H1 (cell line): Measurements from ENCODE around the gene CNPY3. TPM values are rescaled to one million over a fixed set of nuclear protein-coding genes. Genes with fewer than 3 reads are reported as not detected.

Experiments used
- ZNF274 ChIP-seq: IDR thresholded peaks from 2 replicates; pipeline ENCODE4 v1.7.0; 2012; ENCODE audit warnings: low read length, borderline replicate concordance; ENCODE audit errors: extremely low read depth
- polyA plus RNA-seq, 7 experiments: library from polyadenylated mRNA; depleted of rRNA in 3 of 7; stranded (reverse) in 5 of 7; unstranded in 2 of 7; fragments of >200 nt in 5 of 7; fragments of 200-250 nt in 2 of 7; gene quantifications; 1 replicate in 5 of 7; 2 replicates in 1 of 7; 4 replicates in 1 of 7; pipeline versions ENCODE4 v1.2.1 to v1.2.3, GENCODE V29; 2011 to 2013; ENCODE audit warnings: missing spikeins in 2 of 7, mixed read lengths in 2 of 7
- total RNA-seq: library from RNA; stranded (reverse); fragmentation: NEBNext Ultra II Directional; extraction: Animal tissue kit (Norgen Biotek cat#: 25700); gene quantifications from 2 replicates; pipeline ENCODE4 v1.2.1, GENCODE V29; 2021

Gene CNPY3
- total and polyA plus RNA-seq, 2 of the 8 experiments (the other 6 are each of a cell fraction or from before 2014, with no cell fraction given) = 49.6 to 64.5 TPM

DNA sequence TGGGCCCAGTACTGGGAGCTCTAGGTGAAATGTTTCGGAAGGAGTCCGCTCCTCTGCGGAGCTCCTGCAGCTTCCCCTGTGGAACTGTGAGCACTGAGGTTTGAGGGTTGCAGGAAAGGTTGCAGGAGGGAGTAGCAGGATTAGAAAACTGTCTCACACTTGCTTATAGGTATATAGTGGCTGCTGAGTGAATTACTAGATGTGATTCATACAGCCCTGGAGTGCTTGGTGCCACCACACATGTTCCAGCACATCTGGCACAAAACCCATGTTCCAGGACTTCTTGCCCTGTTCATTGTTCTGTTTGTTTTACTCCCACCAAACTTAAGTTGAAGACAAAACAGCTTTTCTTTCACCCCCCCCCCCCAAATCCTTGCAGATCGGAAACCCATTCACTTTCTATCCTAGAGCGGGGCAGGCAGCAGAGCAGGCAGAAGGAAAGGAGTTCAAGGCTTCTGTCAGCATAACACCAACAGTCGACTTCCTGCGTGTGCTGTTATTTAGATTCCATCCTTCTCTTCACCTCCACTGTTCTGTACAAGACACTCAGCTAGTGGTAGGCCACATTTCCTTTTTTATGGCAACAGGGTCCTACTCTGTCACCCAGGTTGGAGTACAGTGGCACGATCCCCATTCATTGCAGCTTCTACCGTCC is 50.4 kb downstream of the CNPY3 start (continued):
- no peak for TF ChIP-seq ZNF274
